ENCODE results near the gene MS4A10. TPM values are rescaled to one million over a fixed set of nuclear protein-coding genes. Genes with fewer than 3 reads are reported as not detected.
"Not testable (repeated sequence)": the region's sequence is repeated elsewhere in the genome, so short reads cannot be mapped to it uniquely, and the experiment has no call there.

The MS4A10 gene
- total RNA-seq, 1 donor from 2014 or later = not detected

- no peak for DNase-seq (ENCODE audit: low spot score)
- no peak overlapping the region for H3K27ac Mint-ChIP-seq (ENCODE audit: unreplicated experiment)
These were observed 36.9 kb downstream of the MS4A10 start for GRCh38 chr11:60821827-60822599.

GRCh38 chr11:60823745-60824306, 38.7 kb downstream of the MS4A10 start:
- not testable (repeated sequence) for H3K4me3 Mint-ChIP-seq (ENCODE audit: unreplicated experiment); H3K36me3 Mint-ChIP-seq (ENCODE audit: low read depth, unreplicated experiment); H3K9me3 Mint-ChIP-seq (ENCODE audit: unreplicated experiment); H3K27ac Mint-ChIP-seq (ENCODE audit: unreplicated experiment); DNase-seq (ENCODE audit: low spot score); H3K27me3 Mint-ChIP-seq (ENCODE audit: unreplicated experiment); H3K4me1 Mint-ChIP-seq (ENCODE audit: unreplicated experiment)

More at GRCh38 chr11:60821827-60822599, 36.9 kb downstream of the MS4A10 start:
- Mint-ChIP-seq H3K27me3 (ENCODE audit: unreplicated experiment) (peaks cover 3% of the 10 kb centered on the region), H3K4me3 (ENCODE audit: unreplicated experiment) (no peak overlapping the region), H3K36me3 (ENCODE audit: low read depth, unreplicated experiment) (no peaks in the 10 kb centered on the region), H3K9me3 (ENCODE audit: unreplicated experiment) (no peaks in the 10 kb centered on the region), H3K4me1 (ENCODE audit: unreplicated experiment) (no peaks in the 10 kb centered on the region)
- no peak for TF ChIP-seq CTCF (IDR thresholded peaks at IDR 0.05; ENCODE audit: unreplicated experiment)

DNA sequence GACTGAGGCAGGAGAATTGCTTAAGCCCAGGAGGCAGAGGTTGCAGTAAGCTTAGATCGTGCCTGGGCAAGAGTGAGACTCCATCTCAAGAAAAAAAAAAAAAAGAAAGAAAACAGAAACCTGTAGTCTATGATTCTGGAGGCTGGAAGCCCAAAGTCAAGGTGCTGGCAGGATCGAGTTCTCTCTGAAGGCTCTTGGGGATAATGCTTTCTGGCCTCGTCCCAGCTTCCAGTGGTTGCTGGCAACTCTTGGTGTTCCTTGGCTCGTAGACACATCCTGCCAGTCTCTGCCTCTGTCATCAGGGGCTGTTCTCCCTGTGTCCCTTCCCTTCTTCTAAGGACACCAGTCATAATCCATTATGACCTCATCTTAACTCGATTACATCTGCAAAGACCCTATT, 40.0 kb downstream of the MS4A10 start:
- no peaks in the 10 kb centered on the region for H3K4me1 Mint-ChIP-seq (ENCODE audit: unreplicated experiment)
- no peak for DNase-seq (ENCODE audit: low spot score)
- no peak overlapping the region for H3K4me3 Mint-ChIP-seq (ENCODE audit: unreplicated experiment)
- H3K27ac Mint-ChIP-seq (ENCODE audit: unreplicated experiment) = no peak overlapping the region
- H3K9me3 Mint-ChIP-seq (ENCODE audit: unreplicated experiment) = no peaks in the 10 kb centered on the region
- H3K27me3 Mint-ChIP-seq (ENCODE audit: unreplicated experiment) = peaks cover 4% of the 10 kb centered on the region
- H3K36me3 Mint-ChIP-seq (ENCODE audit: low read depth, unreplicated experiment) = no peaks in the 10 kb centered on the region
- TF ChIP-seq CTCF (IDR thresholded peaks at IDR 0.05; ENCODE audit: unreplicated experiment) = no peak

DNA sequence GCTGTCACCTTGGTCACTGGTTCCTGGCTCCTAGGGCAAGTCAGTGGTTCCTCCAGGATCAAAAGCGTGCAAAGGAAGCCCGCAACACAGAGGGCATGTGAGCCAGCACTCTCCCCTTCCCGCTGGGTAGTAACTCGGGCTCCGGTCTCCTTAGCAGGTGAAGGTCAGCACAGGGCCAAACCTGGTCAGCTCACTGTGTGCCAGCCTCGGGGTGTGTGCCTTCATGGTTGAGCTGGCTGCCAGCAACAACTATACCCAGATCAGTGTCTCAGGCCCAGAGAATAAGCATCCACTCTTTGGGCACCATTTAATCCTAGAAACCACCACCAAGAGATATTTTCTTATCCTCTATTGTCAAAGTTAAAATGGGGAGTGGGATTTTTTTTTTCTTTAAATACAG, 40.7 kb downstream of the MS4A10 start:
- H3K4me3 Mint-ChIP-seq (ENCODE audit: unreplicated experiment) = no peak overlapping the region
- H3K4me1 Mint-ChIP-seq (ENCODE audit: unreplicated experiment) = no peaks in the 10 kb centered on the region
- no peak for DNase-seq (ENCODE audit: low spot score)
- no peaks in the 10 kb centered on the region for H3K9me3 Mint-ChIP-seq (ENCODE audit: unreplicated experiment)
- H3K27ac Mint-ChIP-seq (ENCODE audit: unreplicated experiment) = no peak overlapping the region
- no peaks in the 10 kb centered on the region for H3K36me3 Mint-ChIP-seq (ENCODE audit: low read depth, unreplicated experiment)
- TF ChIP-seq CTCF (IDR thresholded peaks at IDR 0.05; ENCODE audit: unreplicated experiment) = no peak
- H3K27me3 Mint-ChIP-seq (ENCODE audit: unreplicated experiment) = peaks cover 4% of the 10 kb centered on the region

GRCh38 chr11:60830478-60831142, 45.5 kb downstream of the MS4A10 start:
- no peaks in the 10 kb centered on the region for H3K9me3 Mint-ChIP-seq (ENCODE audit: unreplicated experiment)
- H3K27ac Mint-ChIP-seq (ENCODE audit: unreplicated experiment) = no peak overlapping the region
- no peaks in the 10 kb centered on the region for H3K36me3 Mint-ChIP-seq (ENCODE audit: low read depth, unreplicated experiment)
- no peak for TF ChIP-seq CTCF (IDR thresholded peaks at IDR 0.05; ENCODE audit: unreplicated experiment)
- DNase-seq (ENCODE audit: low spot score) = no peak
- H3K4me1 Mint-ChIP-seq (ENCODE audit: unreplicated experiment) = peaks cover 8% of the 10 kb centered on the region
- H3K27me3 Mint-ChIP-seq (ENCODE audit: unreplicated experiment) = peaks cover 2% of the 10 kb centered on the region
- H3K4me3 Mint-ChIP-seq (ENCODE audit: unreplicated experiment) = no peak overlapping the region
